Mesothelial cell of epicardium (in vitro differentiated cells): ENCODE results near the gene GNL1. TPM values are rescaled to one million over a fixed set of nuclear protein-coding genes. Genes with fewer than 3 reads are reported as not detected.
"Not testable (repeated sequence)": the region's sequence is repeated elsewhere in the genome, so short reads cannot be mapped to it uniquely, and the experiment has no call there.

Experiments
- DNase-seq, 2 experiments: peaks; one replicate each; pipeline ENCODE4 v3.0.0; 2021; ENCODE audit warnings: low spot score in 2 of 2; ENCODE audit not compliant: unreplicated experiment in 2 of 2
- H3K27ac Mint-ChIP-seq: 2 replicates; pipeline ENCODE4 v1.8.0; 2021; ENCODE audit warnings: mixed read lengths
- H3K27me3 Mint-ChIP-seq: 2 replicates; pipeline ENCODE4 v1.8.0; 2021; ENCODE audit warnings: low read depth, mixed read lengths
- H3K36me3 Mint-ChIP-seq: 2 replicates; pipeline ENCODE4 v1.8.0; 2021; ENCODE audit warnings: mixed read lengths
- H3K4me1 Mint-ChIP-seq: 2 replicates; pipeline ENCODE4 v1.8.0; 2021; ENCODE audit warnings: mixed read lengths
- H3K4me3 Mint-ChIP-seq: 2 replicates; pipeline ENCODE4 v1.8.0; 2021; ENCODE audit warnings: mild to moderate bottlenecking, moderate library complexity, mixed read lengths
- H3K9me3 Mint-ChIP-seq: 2 replicates; pipeline ENCODE4 v1.8.0; 2021; ENCODE audit warnings: mixed read lengths
- CTCF ChIP-seq: fragments of 200-600 bp; sonication (generic); IDR thresholded peaks from one replicate; pipeline ENCODE4 v1.5.0; 2021; ENCODE audit warnings: antibody characterized with exemption; ENCODE audit not compliant: unreplicated experiment
- total RNA-seq: library from RNA; stranded (reverse); gene quantifications from 3 replicates; pipeline ENCODE4 v1.2.1, GENCODE V29; 2021

Gene GNL1
- total RNA-seq, 1 donor from 2014 or later, result 91.9 TPM

GRCh38 chr6:30541515-30542403 lies 14.5 kb downstream of the GNL1 start:
- no peaks in the 10 kb centered on the region for H3K9me3 Mint-ChIP-seq
- peaks cover 6% of the 10 kb centered on the region for H3K4me1 Mint-ChIP-seq
- peaks cover 7% of the 10 kb centered on the region for H3K27me3 Mint-ChIP-seq
- peak overlapping the region; percentile 44 for H3K4me3 Mint-ChIP-seq
- peaks cover 4% of the 10 kb centered on the region for H3K36me3 Mint-ChIP-seq
- no peak overlapping the region for H3K27ac Mint-ChIP-seq
- peak; percentile 94 for TF ChIP-seq CTCF
- DNase-seq, result peak; percentile 56 to 77

GRCh38 chr6:30537931-30538330 lies 18.4 kb downstream of the GNL1 start:
- DNase-seq, result no peak
- TF ChIP-seq CTCF, result no peak
- Mint-ChIP-seq H3K9me3 (no peaks in the 10 kb centered on the region), H3K36me3 (no peaks in the 10 kb centered on the region), H3K27me3 (peaks cover 7% of the 10 kb centered on the region), H3K4me1 (peaks cover 6% of the 10 kb centered on the region), H3K27ac (no peak overlapping the region), H3K4me3 (no peak overlapping the region)

- H3K36me3 Mint-ChIP-seq, result no peaks in the 10 kb centered on the region
- no peak overlapping the region for H3K4me3 Mint-ChIP-seq
- no peaks in the 10 kb centered on the region for H3K9me3 Mint-ChIP-seq
- no peak for DNase-seq
- no peak overlapping the region for H3K27ac Mint-ChIP-seq
- TF ChIP-seq CTCF, result no peak
- H3K27me3 Mint-ChIP-seq, result peaks cover 3% of the 10 kb centered on the region
- no peaks in the 10 kb centered on the region for H3K4me1 Mint-ChIP-seq
Observed at GRCh38 chr6:30533460-30534294, 22.6 kb downstream of the GNL1 start.

GRCh38 chr6:30530014-30530413 lies 26.3 kb downstream of the GNL1 start:
- no peaks in the 10 kb centered on the region for H3K4me1 Mint-ChIP-seq
- H3K27me3 Mint-ChIP-seq, result peaks cover 7% of the 10 kb centered on the region
- no peak for TF ChIP-seq CTCF
- no peaks in the 10 kb centered on the region for H3K36me3 Mint-ChIP-seq
- no peak overlapping the region for H3K4me3 Mint-ChIP-seq
- no peak overlapping the region for H3K27ac Mint-ChIP-seq
- no peak for DNase-seq
- H3K9me3 Mint-ChIP-seq, result peaks cover 5% of the 10 kb centered on the region

DNA sequence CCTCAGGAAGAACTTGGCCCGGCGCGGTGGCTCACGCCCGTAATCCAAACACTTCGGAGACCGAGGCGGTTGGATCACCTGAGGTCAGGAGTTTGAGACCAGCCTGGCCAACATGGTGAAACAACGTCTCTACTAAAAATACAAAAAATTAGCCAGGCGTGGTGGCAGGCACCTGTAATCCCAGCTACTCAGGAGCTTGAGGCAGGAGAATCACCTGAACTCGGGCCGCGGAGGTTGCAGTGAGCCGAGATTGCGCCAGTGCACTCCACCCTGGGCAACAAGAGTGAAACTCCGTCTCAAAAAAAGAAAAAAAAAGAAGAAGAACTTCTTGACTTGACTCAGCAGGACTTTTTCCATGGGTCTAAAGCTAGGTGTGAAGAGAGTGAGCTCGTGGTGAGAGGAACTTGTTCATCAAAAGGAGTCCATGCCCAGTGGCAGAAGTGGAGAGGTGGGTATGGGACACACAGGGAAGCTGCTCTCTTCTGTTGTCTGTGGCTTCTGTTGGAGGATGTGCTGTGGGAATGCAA lies 26.9 kb downstream of the GNL1 start:
- peaks cover 13% of the 10 kb centered on the region for H3K27me3 Mint-ChIP-seq
- H3K4me1 Mint-ChIP-seq, H3K36me3 Mint-ChIP-seq, H3K9me3 Mint-ChIP-seq, DNase-seq, H3K27ac Mint-ChIP-seq, H3K4me3 Mint-ChIP-seq: not testable (repeated sequence)

GRCh38 chr6:30526444-30526843 lies 29.8 kb downstream of the GNL1 start:
- DNase-seq, H3K27ac Mint-ChIP-seq, H3K4me1 Mint-ChIP-seq, H3K9me3 Mint-ChIP-seq, H3K36me3 Mint-ChIP-seq, H3K4me3 Mint-ChIP-seq: not testable (repeated sequence)
- peaks cover 41% of the 10 kb centered on the region for H3K27me3 Mint-ChIP-seq

- DNase-seq, H3K27ac Mint-ChIP-seq, H3K9me3 Mint-ChIP-seq, H3K36me3 Mint-ChIP-seq, H3K4me3 Mint-ChIP-seq, H3K4me1 Mint-ChIP-seq: not testable (repeated sequence)
- H3K27me3 Mint-ChIP-seq, result peaks cover 40% of the 10 kb centered on the region
Observed at GRCh38 chr6:30521952-30522351, 34.3 kb downstream of the GNL1 start.

- DNase-seq, H3K4me3 Mint-ChIP-seq, H3K36me3 Mint-ChIP-seq, H3K9me3 Mint-ChIP-seq, H3K27ac Mint-ChIP-seq, H3K4me1 Mint-ChIP-seq: not testable (repeated sequence)
- H3K27me3 Mint-ChIP-seq, result peaks cover 40% of the 10 kb centered on the region
Observed at GRCh38 chr6:30521082-30521481, 35.2 kb downstream of the GNL1 start.
